PFSK-1 (cell line): ENCODE data around the gene TMC1.

ENCODE experiments used
- POLR2AphosphoS5 ChIP-seq: IDR thresholded peaks from 2 replicates; pipeline ENCODE4 v1.6.1; 2012; ENCODE audit warnings: low read depth, mild to moderate bottlenecking, control low read depth, low read length, moderate library complexity
- REST ChIP-seq, 2 experiments: IDR thresholded peaks; 2 replicates each; pipeline versions ENCODE4 v1.6.1 to v1.8.0; 2011 to 2012; ENCODE audit warnings: low read depth in 2 of 2, low read length in 2 of 2, control low read depth in 1 of 2, inconsistent platforms in 1 of 2, mild to moderate bottlenecking in 1 of 2, moderate library complexity in 1 of 2; ENCODE audit not compliant: insufficient read depth in 1 of 2
- SIN3A ChIP-seq: IDR thresholded peaks from 2 replicates; pipeline ENCODE4 v1.6.1; 2012; ENCODE audit warnings: mild to moderate bottlenecking, low read length, moderate library complexity, borderline replicate concordance; ENCODE audit not compliant: insufficient read depth
- TAF1 ChIP-seq: IDR thresholded peaks from 2 replicates; pipeline ENCODE4 v1.6.1; 2012; ENCODE audit warnings: low read length, control low read depth, borderline replicate concordance; ENCODE audit not compliant: insufficient read depth

- TF ChIP-seq POLR2AphosphoS5 (no peak), SIN3A (no peak), REST (IDR thresholded peaks at IDR 0.05; ENCODE audit: insufficient read depth in 1 of 2, low read depth in 2 of 2, low read length in 2 of 2) (no peak), TAF1 (no peak)
Observed at GRCh38 chr9:72581694-72582093, 60.3 kb downstream of the TMC1 start.
